Sigmoid colon (tissue), 7 donors: ENCODE results near the gene GREM2. TPM values are rescaled to one million over a fixed set of nuclear protein-coding genes. Genes with fewer than 3 reads are reported as not detected.

Source experiments
- DNase-seq: peaks from one replicate; pipeline ENCODE4 v3.0.0-alpha.2; 2019
- H3K27ac ChIP-seq, 4 donors: fragments of 200-600 bp; sonication (generic); one replicate each; pipeline ENCODE4 v1.5.1; 2016 to 2019; ENCODE audit warnings: mild to moderate bottlenecking in 1 of 4
- H3K27me3 ChIP-seq, 3 donors: fragments of 200-600 bp; sonication (generic); one replicate each; pipeline ENCODE4 v1.5.1; 2019; ENCODE audit warnings: mild to moderate bottlenecking in 1 of 3
- H3K36me3 ChIP-seq, 4 donors: fragments of 200-600 bp; sonication (generic); one replicate each; pipeline ENCODE4 v1.5.1; 2016 to 2019
- H3K4me1 ChIP-seq, 4 donors: fragments of 200-600 bp; sonication (generic); one replicate each; pipeline ENCODE4 v1.5.1; 2017 to 2019
- H3K4me3 ChIP-seq, 4 donors: fragments of 200-600 bp; sonication (generic); one replicate each; pipeline ENCODE4 v1.5.1; 2017 to 2019; ENCODE audit warnings: mild to moderate bottlenecking in 2 of 4, moderate library complexity in 1 of 4
- H3K9me3 ChIP-seq, 4 donors: fragments of 200-600 bp in 3 of 4; sonication (generic) in 3 of 4; one replicate each; pipeline versions ENCODE4 v1.5.1 to v1.6.1; 2013 to 2019
- CTCF ChIP-seq, 4 experiments: fragments of 450-650 bp in 3 of 4; fragments of 200-600 bp in 1 of 4; IDR thresholded peaks; one replicate each; pipeline ENCODE4 v1.5.1; 2016 to 2019; ENCODE audit warnings: antibody characterized with exemption in 4 of 4, mild to moderate bottlenecking in 3 of 4, moderate library complexity in 2 of 4
- EP300 ChIP-seq, 4 donors: sonication (generic); formaldehyde crosslinking; IDR thresholded peaks; one replicate each; pipeline ENCODE4 v1.6.1; 2017; ENCODE audit warnings: antibody characterized with exemption in 4 of 4
- POLR2A ChIP-seq, 2 donors: fragments of 450-650 bp; IDR thresholded peaks; one replicate each; pipeline ENCODE4 v1.6.1; 2016; ENCODE audit warnings: antibody characterized with exemption in 2 of 2, mild to moderate bottlenecking in 2 of 2, moderate library complexity in 2 of 2
- POLR2AphosphoS5 ChIP-seq, 4 donors: sonication (generic); formaldehyde crosslinking; IDR thresholded peaks; one replicate each; pipeline ENCODE4 v1.6.1; 2017; ENCODE audit warnings: antibody characterized with exemption in 4 of 4
- WGBS, 2 donors: extraction: QIAGEN DNeasy Blood & Tissue Kit; methylation state at CpG; one replicate each; pipeline ENCODE4 v1.1.7; 2013; 5-methylcytosine and 5-hydroxymethylcytosine counted together
- intact Hi-C: fragments of 100-400 bp; cut with DNase I; formaldehyde crosslinking; loops from one replicate; pipeline ENCODE4 v1.15.1; 2023
- polyA plus RNA-seq, 3 donors: library from polyadenylated mRNA; stranded (reverse); fragments of 200-250 nt; gene quantifications; one replicate each; pipeline ENCODE4 v1.2.3, GENCODE V29; 2013
- total RNA-seq, 4 donors: library from RNA; depleted of rRNA; stranded (reverse); fragments of >200 nt; gene quantifications; one replicate each; pipeline ENCODE4 v1.1.0, GENCODE V29; 2016
- donor health status: healthy with polysubstance abuse.
- donor health status: Bipolar disorder and iron deficiency.
- donor health status: healthy.

Gene GREM2
- total and polyA plus RNA-seq, 7 donors: 0.46 to 18.7 (median 9.4) TPM

- TF ChIP-seq POLR2A (IDR thresholded peaks at IDR 0.05) (no peak), POLR2AphosphoS5 (IDR thresholded peaks at IDR 0.05) (no peak), CTCF (IDR thresholded peaks at IDR 0.05) (no peak), EP300 (IDR thresholded peaks at IDR 0.05) (no peak)
- Histone ChIP-seq H3K27me3 (no peaks in the 10 kb centered on the region), H3K9me3 (no peaks in the 10 kb centered on the region), H3K4me3 (no peak overlapping the region), H3K4me1 (peaks cover 0 to 15% (median 14%) of the 10 kb centered on the region in 4 donors), H3K36me3 (no peaks in the 10 kb centered on the region), H3K27ac (no peak overlapping the region)
- intact Hi-C loops: loop anchor here (5.0 kb wide), 1 partner anchor 133 kb away; no protein-coding TSS in a partner anchor
- DNase-seq: no peak
- whole genome bisulfite sequencing, 2 donors: 72 to 75% methylated on average over 2 of the region's 2 CpGs
Observed at GRCh38 chr1:240464099-240464498, 147.9 kb downstream of the GREM2 start.

- H3K4me3 ChIP-seq: no peak overlapping the region
- intact Hi-C loops: loop anchor here (5.0 kb wide), 1 partner anchor 134 kb away; no protein-coding TSS in a partner anchor
- H3K4me1 ChIP-seq: peaks cover 0 to 15% (median 14%) of the 10 kb centered on the region in 4 donors
- no peaks in the 10 kb centered on the region for H3K36me3 ChIP-seq
- H3K9me3 ChIP-seq: no peaks in the 10 kb centered on the region
- 77 to 80% methylated on average over 7 of the region's 7 CpGs for WGBS, 2 donors
- DNase-seq: no peak
- TF ChIP-seq EP300 (IDR thresholded peaks at IDR 0.05) (no peak), POLR2A (IDR thresholded peaks at IDR 0.05) (no peak), POLR2AphosphoS5 (IDR thresholded peaks at IDR 0.05) (no peak), CTCF (IDR thresholded peaks at IDR 0.05) (no peak)
- no peak overlapping the region for H3K27ac ChIP-seq
- no peaks in the 10 kb centered on the region for H3K27me3 ChIP-seq
Observed at GRCh38 chr1:240462766-240463395, 149.1 kb downstream of the GREM2 start.

GRCh38 chr1:240462277-240462676 lies 149.7 kb downstream of the GREM2 start:
- Histone ChIP-seq H3K9me3 (no peaks in the 10 kb centered on the region), H3K27me3 (no peaks in the 10 kb centered on the region), H3K4me1 (peaks cover 0 to 15% (median 14%) of the 10 kb centered on the region in 4 donors), H3K27ac (no peak overlapping the region), H3K4me3 (no peak overlapping the region), H3K36me3 (no peaks in the 10 kb centered on the region)
- intact Hi-C loops: loop anchor here (5.0 kb wide), 1 partner anchor 135 kb away; no protein-coding TSS in a partner anchor
- no peak for DNase-seq
- TF ChIP-seq POLR2A (IDR thresholded peaks at IDR 0.05): no peak
- TF ChIP-seq CTCF (IDR thresholded peaks at IDR 0.05): no peak
- no peak for TF ChIP-seq POLR2AphosphoS5 (IDR thresholded peaks at IDR 0.05)
- TF ChIP-seq EP300 (IDR thresholded peaks at IDR 0.05): no peak
- WGBS, 2 donors: 8 to 60% methylated on average over 3 of the region's 3 CpGs

- Histone ChIP-seq H3K4me3 (no peak overlapping the region), H3K27ac (no peak overlapping the region), H3K4me1 (no peaks in the 10 kb centered on the region), H3K36me3 (no peaks in the 10 kb centered on the region), H3K9me3 (no peaks in the 10 kb centered on the region), H3K27me3 (no peaks in the 10 kb centered on the region)
- no peak for DNase-seq
- no peak for TF ChIP-seq POLR2AphosphoS5 (IDR thresholded peaks at IDR 0.05)
- TF ChIP-seq EP300 (IDR thresholded peaks at IDR 0.05): no peak
- no peak for TF ChIP-seq POLR2A (IDR thresholded peaks at IDR 0.05)
- TF ChIP-seq CTCF (IDR thresholded peaks at IDR 0.05): no peak
- WGBS, 2 donors: 91 to 93% methylated on average over 5 of the region's 5 CpGs
- intact Hi-C loops: no loop called here
Observed at GRCh38 chr1:240457203-240457602, 154.8 kb downstream of the GREM2 start.
